Measurements from ENCODE around the gene DHH.
"Not testable (repeated sequence)": the region's sequence is repeated elsewhere in the genome, so short reads cannot be mapped to it uniquely, and the experiment has no call there.

Gene DHH

GRCh38 chr12:49068879-49069506 lies 25.6 kb downstream of the DHH start:
- DNase-seq: no peak

GRCh38 chr12:49066120-49066519 lies 28.5 kb downstream of the DHH start:
- DNase-seq: no peak

DNA sequence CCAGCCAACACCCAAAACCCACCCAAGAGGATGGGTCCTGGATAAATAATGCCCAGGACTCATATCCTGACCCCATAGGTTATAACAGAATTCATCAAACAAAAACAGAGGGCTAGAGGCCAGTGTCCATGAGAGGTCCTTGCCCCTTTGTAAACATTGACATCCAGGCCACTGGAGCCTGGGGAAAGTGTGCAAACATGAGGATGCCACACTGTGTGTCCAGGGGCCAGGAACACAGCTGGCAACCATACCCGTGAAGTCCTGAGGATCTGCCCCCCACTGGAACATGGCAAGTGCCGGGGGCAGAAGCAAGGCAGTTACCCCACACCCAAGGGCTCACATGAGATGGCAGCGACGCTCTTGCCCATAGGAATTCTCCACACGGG lies 29.8 kb downstream of the DHH start:
- no peak for DNase-seq

- not testable (repeated sequence) for DNase-seq
These were observed 32.7 kb downstream of the DHH start for GRCh38 chr12:49061916-49062315.

DNA sequence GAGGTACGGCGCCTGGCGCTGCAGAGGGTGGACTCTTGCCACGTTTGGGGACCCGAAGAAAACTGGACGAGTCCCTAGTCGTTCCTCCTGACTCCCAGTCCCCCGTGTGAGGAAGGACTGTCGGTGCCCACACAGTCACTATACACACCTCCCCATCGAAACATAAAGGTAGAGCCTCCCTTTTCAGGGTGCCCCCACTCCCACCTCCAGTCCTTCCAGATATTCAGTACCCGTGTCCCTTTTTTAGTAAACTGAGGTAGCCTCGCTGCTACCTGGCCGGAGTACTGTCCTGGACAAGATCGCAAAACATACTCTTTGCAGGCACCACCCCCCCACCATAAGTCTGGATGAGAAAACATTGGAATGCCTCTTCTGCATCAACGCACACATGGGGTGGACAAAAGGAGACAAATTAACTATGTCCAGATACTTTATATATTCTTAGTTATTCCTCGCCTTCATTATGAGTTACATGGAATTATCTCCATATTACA lies 33.4 kb downstream of the DHH start:
- DNase-seq: no peak

DNA sequence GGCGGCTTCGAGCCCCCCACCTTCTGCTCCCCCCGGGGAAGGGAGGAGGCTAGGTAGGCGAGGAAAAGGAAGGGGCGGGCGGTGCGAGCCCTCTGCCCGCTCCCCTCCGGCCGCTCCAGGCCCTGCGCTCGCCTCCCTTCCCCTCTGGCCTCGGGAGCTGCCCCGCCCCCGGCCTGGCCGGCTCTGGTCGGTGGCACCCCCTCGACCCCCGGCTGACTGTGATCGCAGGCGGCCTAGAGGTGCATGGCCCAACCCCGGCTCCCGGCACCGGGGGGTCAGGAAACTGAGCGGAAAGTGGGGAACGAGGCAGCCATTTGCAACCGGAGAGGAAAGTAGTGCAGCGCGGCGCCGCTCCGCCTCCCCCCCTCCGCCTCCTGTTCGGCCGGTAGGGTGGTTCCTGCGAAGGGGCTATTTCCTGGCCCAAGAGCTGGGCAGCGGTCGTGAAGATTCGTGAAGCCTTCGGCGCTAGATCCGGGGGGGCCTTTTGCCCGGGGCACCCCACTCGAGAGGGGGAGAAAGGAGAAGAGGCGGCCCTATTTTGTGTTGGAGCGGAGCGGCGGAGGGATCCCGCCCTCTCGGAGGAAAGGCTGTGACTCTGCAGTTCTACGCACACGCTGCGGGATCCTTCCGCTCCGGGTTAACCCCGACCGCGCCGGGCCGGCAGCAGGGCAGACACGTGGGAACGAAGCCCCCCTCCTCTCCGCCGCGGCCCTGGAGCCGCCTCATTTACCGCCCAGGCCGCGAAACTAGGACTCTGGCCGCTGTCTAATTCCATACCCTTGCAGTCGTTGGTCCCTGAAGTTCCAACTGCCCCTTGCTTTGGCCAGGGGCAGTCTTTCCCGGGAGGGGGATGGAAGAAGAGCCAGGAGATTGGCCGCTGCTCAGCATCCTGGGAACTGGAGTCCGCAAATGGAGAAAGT lies 34.1 kb downstream of the DHH start, which contains the start of gene KMT2D:
TSS of gene KMT2D (minus strand) at position 558 of the 920 bp plus-strand sequence. CDS start 5,470 bp downstream, outside the sequence.
- peak; percentile 79 for DNase-seq

GRCh38 chr12:49059299-49060171 lies 35.1 kb downstream of the DHH start:
- DNase-seq: no peak

DNA sequence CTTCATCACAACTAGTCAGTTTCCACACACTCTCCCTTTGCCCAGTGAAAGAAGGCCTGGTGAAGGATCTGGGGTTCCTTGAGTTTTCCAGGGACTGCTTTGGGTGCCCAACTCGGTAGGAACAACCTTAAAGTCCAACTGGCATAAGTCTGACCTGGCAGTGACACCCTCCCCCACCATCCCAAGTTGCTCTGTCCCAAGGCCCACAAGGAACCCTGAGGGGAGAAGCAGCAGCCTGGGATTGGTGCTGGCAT lies 35.6 kb downstream of the DHH start:
- no peak for DNase-seq

GRCh38 chr12:49058366-49059044 lies 36.1 kb downstream of the DHH start:
- DNase-seq: no peak

DNA sequence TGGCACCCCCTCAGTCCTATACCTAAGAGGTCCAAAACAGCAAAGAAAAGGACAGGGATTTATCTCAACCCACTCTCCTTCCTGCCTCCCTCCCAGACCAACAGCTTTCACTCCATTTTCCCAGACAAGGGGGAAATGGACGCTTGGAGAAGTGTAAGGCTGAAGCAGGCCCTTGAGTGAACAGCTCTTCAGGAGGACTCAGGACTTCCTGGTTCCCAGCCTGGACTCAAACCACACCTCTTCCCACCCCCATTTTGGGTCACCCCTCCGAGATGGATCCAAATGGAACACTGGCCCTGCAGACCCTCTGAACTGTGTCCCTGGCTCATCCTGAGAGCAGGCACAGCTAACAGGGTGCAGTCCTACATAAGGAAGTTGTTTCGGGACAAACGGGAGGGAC lies 36.7 kb downstream of the DHH start:
- no peak for DNase-seq

DNA sequence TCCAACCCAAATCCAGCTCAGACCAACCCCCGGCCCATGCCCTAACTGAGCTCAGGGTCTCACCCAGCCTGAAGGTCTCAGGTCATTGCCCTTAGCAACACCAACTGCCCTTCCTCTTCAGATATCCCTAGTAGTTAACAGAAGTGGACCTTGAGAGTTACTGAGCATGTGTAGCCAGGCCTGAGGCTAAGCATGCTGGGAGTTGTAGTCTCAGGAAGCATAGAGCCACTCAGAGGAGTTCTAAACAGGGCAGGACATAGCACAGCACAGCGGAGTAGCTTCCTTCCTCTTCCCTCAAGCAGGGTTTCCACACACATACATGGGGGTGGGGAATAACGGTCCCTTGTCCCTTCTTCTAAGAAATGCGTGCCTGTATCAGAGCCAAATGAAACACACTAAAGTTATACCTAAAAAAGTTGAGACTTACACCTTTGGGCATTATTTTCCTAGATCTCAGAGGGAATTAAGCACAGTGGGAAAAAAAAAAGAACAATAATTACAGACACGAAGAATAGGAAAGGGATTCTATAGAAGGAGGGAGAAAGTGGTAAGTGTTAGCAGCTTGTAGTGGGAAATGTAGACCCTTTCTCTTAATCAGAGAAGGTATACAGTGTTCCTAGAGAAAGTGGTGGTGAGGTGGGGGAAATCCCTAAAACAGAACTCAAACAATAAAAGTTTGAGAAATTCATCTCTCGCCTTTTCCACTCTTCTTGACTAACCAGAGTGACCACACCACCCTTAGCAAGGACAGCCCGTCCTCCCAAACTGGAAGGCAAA lies 38.4 kb downstream of the DHH start:
- DNase-seq: peak; percentile 34

DNA sequence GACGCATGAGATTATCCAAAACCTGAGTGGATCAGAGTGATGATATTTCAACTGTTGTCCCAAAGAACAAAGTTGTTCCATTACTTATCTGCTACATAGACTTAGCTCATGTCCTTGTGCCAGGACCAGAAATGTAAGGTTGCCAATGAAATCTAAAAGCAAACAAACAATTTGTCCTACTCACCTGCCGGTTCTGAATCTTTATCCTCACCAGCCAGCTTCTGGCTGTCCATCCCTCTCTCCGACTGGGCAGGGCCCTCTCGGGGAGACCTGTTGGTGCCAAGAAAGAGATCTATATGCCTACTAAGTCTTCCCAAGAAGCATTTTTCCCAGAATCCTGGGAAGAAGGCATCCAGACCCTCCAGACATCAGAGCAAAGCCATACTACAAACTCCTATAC lies 39.5 kb downstream of the DHH start:
- no peak for DNase-seq

DNA sequence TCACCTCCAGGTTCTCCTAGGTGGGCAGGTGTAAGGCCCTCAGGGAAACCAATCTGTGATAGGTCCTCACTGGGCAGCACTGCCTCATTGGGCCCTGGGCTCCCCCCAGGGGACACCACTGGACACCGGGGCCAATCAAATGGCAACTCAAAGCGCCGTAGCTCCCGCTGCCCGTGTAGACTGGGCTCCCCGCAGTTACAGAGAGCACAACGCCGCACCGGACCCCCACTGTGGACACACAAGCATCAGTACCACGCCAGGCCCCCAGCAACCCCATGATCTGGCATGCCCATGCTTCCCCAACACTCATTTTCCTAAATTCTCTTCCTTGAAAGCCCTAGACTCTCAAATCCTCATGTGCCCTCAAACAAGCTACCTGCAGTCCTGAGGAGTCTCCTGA lies 40.1 kb downstream of the DHH start:
- no peak for DNase-seq

GRCh38 chr12:49054096-49054495 lies 40.5 kb downstream of the DHH start:
- DNase-seq: no peak

- no peak for DNase-seq
These were observed 42.0 kb downstream of the DHH start for GRCh38 chr12:49052451-49053208.

GRCh38 chr12:49051777-49052438 lies 42.7 kb downstream of the DHH start:
- DNase-seq: no peak

- no peak for DNase-seq
These were observed 43.2 kb downstream of the DHH start for GRCh38 chr12:49051373-49051764.

- DNase-seq: no peak
These were observed 43.9 kb downstream of the DHH start for GRCh38 chr12:49050507-49051372.

DNA sequence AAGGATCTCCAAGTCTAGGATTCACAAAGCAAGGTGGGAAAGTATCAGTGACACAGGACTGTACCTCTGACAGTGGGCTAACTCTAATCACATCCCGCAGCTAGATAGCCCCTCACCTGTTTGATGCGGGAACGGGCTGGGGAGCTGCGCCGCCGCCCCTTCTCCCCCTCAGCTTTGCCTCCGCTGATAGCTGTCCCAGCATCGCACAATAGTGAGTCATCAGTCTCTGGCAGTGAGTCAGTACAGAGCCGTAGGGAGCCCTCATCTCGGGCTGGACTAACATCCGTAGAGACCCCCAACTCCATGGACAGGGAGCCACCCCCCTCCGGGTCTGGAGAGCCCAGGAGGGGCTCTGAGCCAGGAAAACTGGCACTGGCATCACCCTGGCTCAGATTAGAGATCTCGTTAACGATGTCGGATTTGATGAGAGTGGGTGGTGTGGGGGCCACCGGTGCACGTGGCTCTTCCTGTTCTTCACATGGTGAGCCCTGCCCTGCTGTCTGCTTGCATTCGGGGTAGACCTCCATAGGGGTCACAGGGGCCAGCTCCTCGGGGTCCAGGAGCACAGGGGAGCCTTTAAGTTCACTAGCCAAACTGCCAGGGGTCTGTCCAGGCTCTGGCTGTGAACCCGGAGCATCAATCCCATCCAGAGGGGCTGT lies 44.9 kb downstream of the DHH start:
- no peak for DNase-seq

Measured in activated T-cell treated with anti-CD3 and anti-CD28 coated beads for 4 hours (primary cell).